CD4-positive, alpha-beta T cell treated with Interleukin-6 at 100 ng/mL for 8 hours (primary cell): Measurements from ENCODE around the gene SPDEF.

ENCODE experiments used
- DNase-seq: peaks from one replicate; pipeline ENCODE4 v3.0.0-alpha.2; 2020; ENCODE audit warnings: mixed read lengths, low spot score

The SPDEF gene

DNA sequence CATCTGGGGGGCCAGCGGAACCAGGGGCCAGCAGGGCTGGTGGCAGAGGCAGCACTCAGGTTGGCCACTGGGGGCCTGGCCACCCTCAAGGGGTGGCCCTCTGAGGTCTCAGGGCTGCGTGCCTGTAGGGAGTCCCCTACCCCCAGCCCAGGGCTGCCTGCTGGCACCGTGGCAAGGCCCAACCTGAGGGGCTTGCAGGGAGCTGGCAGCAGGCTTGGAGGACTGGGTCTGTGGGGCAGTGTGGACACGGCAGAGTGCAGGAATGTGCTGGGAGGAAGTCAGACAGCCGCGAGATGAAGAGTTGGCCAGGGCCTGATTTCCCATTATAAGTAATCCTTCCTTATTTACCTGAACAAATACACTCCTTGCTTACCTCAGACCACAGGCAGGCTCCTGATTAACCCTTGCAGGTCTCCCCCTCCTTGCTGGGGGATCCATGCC lies at the start of gene SPDEF:
TSS of gene SPDEF (minus strand) at position 299 of the 441 bp plus-strand sequence. CDS start 11,874 bp downstream, outside the sequence.
- DNase-seq, result no peak

DNA sequence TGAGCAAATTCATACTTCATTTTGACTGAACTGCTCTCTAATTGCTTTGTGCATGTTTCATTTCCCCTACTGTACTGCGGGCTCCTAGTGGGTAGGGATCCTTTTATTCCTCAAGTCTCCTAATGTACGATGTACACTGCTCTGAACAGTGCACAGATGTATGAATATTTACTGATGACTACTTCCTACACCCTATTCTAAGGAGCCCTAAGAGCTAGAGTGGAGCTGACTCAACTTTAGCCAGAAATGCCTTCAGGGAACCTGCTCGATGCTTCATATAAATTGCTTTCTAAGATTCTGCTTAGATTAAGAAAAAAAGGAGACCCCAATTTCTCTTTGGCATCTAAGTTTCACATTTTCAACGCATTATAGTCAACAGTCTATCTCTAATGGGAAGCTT lies 47.6 kb upstream of the SPDEF start:
- DNase-seq, result no peak

DNA sequence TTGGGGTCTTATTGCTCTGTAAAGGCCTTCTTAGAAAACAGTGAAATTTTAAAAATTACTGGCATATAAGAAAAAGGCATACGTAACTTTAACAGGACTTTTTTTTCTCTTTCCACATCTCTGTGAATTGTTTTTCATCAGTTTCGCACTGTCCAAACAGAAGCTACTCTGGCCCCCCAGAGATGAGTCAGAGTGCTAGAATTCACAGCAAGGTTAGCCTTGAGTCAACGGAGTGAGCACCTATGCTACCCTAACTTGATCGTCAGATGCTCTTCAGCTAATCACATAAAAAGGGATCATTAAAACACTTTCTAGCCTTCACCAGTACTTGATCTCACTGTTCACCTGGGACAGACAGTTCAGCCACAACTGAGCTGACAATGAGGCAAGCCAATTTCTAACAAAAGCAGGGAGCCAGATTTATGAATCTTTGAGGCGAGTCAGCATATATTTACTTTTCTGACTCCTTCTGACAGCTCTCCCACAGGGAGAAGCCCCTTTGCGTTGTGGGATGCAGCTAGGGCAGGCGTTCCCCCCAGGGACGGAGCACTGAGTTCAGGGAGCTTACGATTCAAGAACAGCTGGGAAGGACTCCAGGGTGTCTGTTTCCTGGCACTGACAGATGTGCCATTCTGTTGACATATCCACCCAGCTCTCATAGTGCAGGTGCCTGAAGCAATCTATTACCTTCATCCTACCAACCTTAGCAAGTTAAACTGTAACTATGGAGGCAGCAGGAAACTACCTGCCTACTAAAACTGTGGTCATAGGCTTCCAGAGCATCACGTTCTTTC lies 46.4 kb upstream of the SPDEF start:
- DNase-seq, result no peak

DNA sequence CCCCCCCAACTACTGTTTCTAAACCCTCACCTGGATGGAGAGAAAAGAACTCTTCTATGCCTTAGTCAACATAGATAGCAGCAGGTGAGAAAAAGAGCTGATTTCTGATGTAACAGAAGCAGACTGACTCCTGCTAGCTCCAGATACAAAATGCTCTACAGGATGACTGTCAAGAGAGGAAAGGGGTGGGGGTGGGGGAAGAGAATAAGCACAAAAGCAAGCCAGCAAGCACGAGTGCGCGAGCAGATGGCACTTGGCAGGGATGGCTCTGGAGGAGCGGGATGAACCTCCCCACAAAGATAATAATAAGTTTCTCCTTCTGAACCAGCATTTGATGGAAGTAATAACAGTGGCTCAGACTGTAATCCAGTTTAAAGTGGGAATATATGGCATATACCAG lies 45.6 kb upstream of the SPDEF start:
- no peak for DNase-seq

DNA sequence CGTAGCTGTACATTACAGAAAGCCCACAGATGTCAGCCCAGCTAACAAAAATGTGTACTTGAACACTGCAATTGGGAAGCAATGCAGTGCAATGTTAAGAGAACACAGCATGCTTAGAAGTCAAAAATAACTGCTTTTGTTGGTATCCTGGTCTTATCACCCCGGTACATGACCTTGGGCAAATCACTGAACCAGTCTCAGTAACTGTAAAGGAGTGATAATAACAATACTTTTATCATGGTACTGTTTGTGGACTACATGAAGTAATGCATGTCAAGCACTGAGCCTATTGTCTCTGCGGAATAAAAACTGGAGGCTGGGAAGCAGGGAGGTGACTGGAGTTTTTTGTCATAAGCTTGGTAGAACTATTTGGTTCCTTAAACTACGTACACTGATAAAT lies 44.7 kb upstream of the SPDEF start:
- DNase-seq, result no peak

DNA sequence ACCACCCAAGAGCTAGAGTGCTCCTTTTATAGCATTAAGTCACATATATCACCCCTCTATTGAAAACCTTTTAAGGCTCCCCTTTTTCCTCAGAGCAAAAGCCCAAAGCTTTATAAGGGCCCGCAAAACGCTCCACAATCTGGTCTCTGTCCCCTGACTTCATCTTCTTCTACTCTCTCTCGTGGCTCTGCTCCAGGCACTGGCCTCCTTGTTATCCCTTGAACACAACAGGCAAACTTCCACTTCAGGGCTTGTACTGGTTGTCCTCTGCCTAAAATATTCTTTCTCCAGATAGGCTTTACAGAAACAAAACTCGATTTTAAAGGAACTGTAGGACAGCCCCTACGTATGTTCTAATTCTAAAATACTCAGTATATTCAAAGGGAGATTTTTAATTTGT lies 44.0 kb upstream of the SPDEF start:
- no peak for DNase-seq

DNA sequence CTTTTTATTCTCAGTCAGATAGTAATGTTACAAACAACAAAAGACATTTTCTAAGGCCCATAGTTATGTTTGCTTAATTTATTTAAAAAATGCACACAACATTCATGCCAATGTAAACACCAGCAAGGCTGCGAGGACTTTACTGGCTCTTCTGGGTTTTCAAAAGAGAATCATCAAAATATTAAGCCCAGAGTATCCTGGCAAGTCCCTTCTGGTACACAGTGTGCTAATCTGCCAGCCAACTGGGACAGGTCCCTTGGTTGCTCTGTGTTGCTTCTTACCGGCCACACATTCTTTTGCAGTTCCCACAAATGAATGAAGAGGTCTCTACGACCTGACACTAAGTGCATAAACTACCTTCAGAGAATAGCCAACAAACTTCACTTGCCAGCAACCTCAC lies 42.6 kb upstream of the SPDEF start:
- DNase-seq, result no peak

DNA sequence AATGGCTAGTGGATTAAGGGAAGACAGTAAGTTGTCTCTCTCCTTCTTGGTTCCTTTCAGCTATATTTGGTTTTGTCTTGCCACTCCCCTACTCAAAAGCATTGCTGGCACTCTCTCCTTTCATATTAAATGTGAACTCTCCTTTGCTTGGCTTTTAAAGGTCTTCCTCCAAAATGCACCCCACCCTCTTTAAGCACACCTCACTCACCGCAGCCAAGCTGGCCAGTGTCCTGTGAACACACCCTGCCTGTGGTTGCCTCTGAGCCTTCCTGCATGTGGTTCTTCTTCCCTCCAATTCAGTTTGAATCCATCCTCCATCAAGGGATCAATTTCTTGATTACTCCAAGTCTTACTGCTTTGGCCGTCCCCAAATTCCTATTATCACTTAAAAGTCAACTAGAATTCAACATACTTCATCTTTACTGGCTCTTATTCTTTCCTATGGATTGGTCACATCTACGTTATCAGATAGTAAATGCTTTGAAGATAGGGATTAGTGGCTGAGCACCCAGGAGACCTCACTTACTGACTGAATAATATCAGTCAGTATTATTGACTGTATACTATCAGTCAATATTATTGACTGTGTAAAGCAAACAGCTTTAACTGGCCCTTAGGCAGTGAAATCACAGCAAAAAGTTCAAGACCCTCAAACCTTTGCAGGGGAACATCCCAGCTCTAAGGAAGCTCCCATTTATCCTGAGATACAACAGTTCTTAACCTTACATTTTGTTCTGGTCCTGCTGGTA lies 41.6 kb upstream of the SPDEF start:
- DNase-seq, result no peak

DNA sequence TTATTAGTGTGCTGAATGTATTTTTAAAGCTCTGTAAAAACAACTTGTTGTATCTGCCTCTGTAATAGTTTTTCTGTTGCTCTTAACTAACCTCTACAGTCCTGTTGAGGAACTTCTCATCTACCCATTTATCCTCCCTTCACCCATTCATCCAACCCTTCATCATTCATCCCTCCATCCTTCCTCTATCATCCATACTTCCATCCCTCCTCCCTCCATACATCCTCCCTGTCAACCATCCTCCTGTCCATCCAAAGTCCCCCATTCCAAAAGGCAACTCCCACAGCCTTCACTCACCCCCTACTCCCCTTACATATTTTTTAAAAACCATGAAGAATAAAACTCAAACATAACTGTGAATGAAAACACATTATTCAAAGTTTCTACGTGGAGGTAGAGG lies 40.7 kb upstream of the SPDEF start:
- no peak for DNase-seq

DNA sequence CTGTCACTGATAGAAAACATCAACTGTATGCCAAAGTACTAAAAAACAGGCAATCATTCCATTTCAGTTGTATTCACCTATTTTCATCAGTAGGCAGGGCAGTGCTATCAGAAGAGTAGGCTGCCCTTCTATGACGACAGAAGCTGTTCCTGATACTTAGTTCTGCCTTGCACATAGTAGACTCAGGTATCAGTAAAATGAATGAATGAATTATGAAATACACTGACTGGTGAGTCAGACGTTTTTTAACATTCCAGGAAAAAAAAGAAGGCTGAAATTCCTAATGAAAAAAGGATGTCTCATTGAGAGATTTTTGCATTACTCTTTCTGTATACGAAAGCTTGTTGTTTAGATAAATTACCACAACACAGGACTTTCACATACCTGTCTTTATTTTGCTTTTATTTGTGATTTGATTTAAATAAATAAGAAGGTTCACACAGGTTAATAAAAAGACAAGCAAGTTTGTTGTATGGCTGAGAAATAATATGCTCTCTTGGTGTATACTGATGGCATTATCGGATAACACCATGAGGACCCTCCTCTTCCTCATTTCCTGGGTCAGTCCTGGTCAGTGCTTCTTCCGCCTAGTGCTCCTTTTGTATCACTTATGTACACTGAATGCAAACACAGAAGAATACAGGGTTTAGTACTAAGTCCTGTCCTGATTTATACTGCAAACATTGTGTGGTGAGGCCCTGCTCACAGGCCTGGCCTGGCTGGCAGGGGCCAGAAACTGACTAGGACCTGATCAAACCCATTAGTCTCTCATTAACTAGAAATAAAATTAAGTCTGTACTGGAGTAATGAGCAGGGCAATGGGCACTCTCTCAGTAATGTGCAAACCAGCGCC lies 39.4 kb upstream of the SPDEF start:
- no peak for DNase-seq

DNA sequence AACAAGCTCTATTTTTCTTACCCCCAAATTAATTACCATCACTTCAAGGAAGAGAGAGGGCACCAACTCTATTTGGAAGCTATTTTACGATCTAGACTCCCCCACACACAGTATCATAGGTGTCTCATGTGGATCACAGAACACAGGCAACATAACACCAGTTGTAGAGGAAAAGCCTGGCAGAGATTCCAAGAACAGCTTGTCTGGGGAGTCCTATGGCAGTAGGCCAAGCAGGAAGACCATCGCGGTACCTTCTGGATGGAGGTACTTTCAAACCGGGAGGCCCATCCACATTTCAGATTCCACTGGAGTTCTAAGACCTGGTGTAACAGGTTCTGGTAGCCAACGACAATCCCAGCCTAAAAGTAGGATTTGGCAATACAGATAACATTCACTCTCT lies 37.6 kb upstream of the SPDEF start:
- no peak for DNase-seq

DNA sequence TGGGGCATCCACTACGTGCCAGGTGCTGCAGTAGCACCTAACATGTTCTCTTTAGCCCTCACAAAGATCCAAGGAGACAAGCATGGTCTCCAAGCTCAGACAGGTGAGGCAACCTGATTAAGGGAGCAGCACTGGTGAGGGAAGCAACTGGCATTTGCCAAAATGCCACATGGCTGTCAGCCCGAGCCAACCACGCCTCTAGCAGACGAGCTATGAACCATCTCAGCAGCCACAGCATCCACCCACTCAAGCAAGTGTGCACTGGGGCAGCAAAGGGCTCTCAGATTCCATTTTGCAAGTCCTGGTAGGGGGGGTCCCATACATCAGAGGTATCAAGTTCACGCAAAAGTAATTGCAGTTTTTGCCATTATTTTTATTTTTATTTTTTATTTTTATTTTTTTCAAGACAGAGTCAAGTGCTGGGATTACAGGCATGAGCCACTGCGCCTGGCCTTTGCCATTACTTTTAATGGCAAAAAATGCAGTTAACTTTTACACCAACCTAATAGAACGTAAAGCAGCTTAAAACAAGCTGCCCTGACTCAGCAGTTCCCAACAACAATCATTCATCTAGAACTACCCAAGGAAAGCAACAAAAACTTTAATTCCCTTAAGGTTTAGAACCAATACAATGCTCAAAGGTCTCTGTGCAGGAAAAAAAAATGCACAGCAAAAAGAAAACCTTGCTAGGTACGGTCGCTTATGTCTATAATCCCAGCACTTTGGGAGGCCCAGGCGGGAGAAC lies 36.3 kb upstream of the SPDEF start:
- no peak for DNase-seq

DNA sequence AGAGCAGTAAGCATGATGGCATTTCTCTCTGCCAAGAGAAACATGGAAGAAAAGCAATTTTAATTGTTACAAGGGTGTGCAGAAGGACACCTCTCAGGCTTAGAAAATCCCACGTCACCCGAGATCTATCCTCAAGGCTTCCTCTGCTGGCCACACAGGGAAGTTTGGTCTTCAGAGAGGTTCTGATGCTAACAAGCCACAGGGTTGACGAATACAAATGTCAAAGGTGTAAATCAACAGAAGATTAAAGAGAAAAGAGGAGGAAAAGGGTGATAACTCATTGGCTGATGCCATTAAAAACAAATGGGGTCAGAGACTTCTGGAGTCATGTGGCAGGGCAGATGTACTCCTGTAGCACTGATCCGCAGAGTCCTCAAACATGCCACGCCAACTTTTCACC lies 33.6 kb upstream of the SPDEF start:
- DNase-seq, result no peak

DNA sequence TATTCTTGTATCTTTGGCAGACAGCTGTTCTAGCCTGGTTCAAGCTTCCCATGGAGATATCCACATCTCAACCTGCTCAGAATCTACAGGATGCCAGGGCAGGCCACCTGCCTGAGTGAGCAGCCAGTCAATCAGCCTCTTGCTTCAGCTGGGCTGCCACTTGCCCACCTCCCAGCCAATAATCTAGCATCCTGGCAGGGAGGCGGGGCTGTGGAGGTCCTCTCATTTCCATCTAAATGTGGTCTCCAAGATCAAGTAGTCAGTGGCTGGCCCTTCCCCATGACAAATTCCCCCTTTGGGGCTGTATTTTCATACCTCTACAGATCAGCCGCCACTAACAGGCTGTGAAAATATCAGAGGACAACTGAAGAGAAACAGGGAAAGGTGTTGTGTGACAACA lies 33.0 kb upstream of the SPDEF start:
- no peak for DNase-seq

DNA sequence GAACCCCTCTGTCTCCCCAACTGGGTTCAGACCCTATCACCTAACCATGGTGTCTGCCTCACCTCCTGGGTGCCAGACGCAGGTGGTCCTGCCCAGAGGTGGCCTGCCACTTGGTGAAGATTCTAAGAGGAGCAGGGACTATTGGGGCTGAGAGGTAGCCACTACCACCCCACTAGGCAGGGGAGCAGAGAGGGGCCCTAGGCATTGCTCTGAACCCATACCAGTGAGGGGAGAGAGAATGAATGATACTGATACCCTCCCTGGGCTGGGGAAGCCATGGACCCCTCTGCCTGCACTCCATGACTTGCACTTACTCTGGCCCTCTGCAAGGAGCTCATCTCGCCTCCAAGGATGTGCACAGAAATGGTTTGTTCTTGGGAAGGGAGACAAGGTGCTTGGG lies 31.7 kb upstream of the SPDEF start:
- no peak for DNase-seq

DNA sequence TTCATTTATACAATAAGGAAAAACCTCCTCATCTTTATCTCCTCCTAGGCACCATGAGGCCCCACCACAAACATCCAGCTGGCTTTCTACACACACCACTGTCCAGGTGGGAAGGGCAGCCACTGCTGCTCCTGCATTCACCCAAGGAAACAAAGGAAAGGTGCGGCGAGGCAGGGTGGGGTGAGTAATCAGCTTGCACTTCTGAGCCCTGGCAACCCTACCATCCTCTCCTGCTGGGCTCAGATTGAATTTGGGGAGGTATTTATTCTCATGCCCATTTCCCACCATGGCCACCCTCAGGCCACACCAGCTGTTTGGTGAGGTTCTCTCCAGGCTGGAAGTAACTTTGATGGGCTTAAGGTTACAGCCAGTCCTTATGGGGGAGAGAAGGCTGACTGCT lies 31.2 kb upstream of the SPDEF start:
- no peak for DNase-seq

DNA sequence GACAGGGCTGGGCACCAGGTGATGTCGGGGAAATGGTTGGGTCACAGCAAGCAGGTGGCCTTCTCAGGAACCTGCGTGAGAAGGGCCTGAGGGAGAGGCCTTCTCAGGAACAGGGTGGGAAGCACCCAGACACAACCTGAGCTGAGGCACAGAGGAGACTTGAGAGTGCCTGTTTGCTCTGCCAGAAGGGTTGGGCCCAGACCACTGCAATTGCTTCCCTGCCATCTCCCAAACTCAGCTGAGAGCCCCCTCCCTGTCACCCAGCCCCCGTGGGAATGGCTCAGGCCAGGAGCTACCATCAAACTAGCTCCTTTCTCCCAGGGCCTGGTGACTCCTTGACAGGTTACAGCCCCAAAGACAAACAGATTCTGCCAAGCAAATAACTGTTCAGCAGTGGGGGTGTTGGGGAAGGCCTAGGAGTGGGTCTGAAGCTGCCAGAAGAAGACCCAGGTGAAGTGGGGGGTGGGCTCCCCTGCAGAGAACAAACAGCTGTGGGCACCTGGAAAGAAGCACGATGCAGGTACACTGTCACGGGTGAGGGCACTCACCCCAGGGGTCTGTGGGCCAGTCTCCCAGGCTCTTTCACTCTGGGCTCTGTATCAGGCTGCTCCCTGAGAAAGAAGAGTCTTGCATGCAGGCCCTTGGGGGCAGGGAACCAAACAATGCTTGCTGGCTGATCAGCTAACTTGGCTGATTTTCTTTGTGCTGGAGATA lies 30.4 kb upstream of the SPDEF start:
- no peak for DNase-seq

DNA sequence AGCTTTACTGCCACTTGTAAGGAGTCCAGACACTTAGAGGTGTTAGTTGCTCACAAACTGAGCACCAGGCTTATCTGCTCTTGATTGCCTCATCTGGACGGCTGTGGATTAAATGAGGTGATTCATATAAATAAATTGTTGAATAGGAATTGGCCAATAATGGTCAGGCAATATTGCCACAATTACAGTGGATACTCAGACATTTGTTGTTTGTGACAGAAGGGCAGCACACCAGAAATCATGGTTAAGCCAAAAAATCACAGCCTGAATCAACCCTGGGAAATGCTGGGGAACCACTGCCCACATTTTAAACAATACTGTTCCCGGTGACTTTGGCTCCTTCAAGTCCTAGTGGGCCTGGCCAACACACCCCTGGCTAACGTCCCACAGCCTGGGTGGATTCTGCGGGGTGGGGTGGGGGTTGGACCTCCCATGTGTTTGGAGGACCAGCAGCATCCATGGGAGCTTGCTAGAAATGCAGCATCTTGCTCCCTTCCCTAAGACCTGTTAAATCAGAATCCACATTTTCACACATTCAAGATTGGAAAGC lies 29.5 kb upstream of the SPDEF start:
- DNase-seq, result no peak

DNA sequence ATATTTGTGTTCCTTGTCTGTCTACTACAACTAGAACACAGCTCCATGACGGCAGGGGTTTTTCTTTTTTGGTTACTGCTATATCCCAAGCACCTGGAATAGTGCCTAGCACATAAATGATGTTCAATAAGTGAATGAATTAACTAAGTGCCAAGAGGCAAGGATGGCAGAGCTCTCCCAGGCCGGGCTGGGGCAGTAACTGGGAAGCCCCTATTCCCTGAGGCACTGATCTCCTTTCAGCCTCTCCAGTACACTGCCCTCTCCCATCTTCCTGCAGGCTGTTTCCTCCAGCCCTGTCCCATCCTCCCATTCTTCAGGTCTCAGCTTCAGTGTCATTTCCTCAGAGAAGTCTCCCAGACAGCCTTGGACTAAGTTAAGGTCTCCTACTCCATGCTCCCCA lies 29.0 kb upstream of the SPDEF start:
- no peak for DNase-seq

DNA sequence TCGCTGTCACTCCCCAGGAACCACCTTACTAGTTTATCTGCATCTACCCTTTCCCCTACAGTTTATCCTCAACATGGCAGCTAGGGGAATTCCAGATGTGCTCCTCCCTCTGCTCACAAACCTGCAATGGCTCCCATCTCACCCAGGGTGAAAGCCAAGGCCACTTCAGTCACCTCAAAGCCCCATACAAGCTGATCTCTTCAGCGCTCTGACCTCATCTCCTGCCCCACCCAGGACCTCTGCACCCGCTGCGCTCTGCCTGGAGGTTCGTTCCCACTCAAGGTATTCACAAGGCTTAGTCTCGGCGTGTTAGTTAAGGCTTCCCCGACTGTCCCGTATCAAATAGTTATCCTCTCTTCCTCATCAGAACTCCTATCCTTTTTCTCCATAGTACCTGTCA lies 28.6 kb upstream of the SPDEF start:
- DNase-seq, result no peak
